Stomach smooth muscle (tissue), 2 donors: ENCODE results near the gene GALNT8.

Experiments
- H3K27ac ChIP-seq: one replicate; pipeline ENCODE4 v1.7.0; 2013; ENCODE audit warnings: mild to moderate bottlenecking, low read length, inconsistent platforms
- H3K27me3 ChIP-seq, 2 donors: one replicate each; pipeline ENCODE4 v1.7.0; 2013; ENCODE audit warnings: low read length in 2 of 2; ENCODE audit not compliant: insufficient read depth in 2 of 2, control insufficient read depth in 1 of 2
- H3K36me3 ChIP-seq, 2 donors: one replicate each; pipeline ENCODE4 v1.7.0; 2013; ENCODE audit warnings: low read length in 2 of 2; ENCODE audit not compliant: control insufficient read depth in 2 of 2, insufficient read depth in 2 of 2
- H3K4me1 ChIP-seq: one replicate; pipeline ENCODE4 v1.7.0; 2013; ENCODE audit warnings: low read length; ENCODE audit not compliant: control insufficient read depth, insufficient read depth
- H3K4me3 ChIP-seq, 2 donors: one replicate each; pipeline ENCODE4 v1.7.0; 2013; ENCODE audit warnings: low read length in 2 of 2
- H3K9ac ChIP-seq, 2 donors: one replicate each; pipeline ENCODE4 v1.7.0; 2013; ENCODE audit warnings: low read length in 2 of 2, mild to moderate bottlenecking in 1 of 2
- H3K9me3 ChIP-seq, 2 donors: one replicate each; pipeline ENCODE4 v1.7.0; 2013; ENCODE audit warnings: low read length in 2 of 2; ENCODE audit not compliant: control insufficient read depth in 2 of 2
- donor health status: healthy.
- donor health status: Pancreatic carcinoma.

GALNT8 gene

GRCh38 chr12:4771960-4772566 is 51.9 kb downstream of the GALNT8 start:
- Histone ChIP-seq H3K9me3 (no peaks in the 10 kb centered on the region), H3K4me3 (no peak overlapping the region), H3K27me3 (no peaks in the 10 kb centered on the region), H3K4me1 (no peaks in the 10 kb centered on the region), H3K36me3 (no peaks in the 10 kb centered on the region), H3K9ac (no peak overlapping the region), H3K27ac (no peak overlapping the region)

GRCh38 chr12:4775936-4776335 is 55.7 kb downstream of the GALNT8 start:
- Histone ChIP-seq H3K9ac (no peak overlapping the region), H3K27me3 (no peaks in the 10 kb centered on the region), H3K4me1 (peaks cover 6% of the 10 kb centered on the region), H3K9me3 (no peaks in the 10 kb centered on the region), H3K27ac (no peak overlapping the region), H3K36me3 (no peaks in the 10 kb centered on the region), H3K4me3 (no peak overlapping the region)

GRCh38 chr12:4779749-4780148 is 59.5 kb downstream of the GALNT8 start:
- Histone ChIP-seq H3K27ac (no peak overlapping the region), H3K4me3 (no peak overlapping the region), H3K9ac (no peak overlapping the region), H3K36me3 (no peaks in the 10 kb centered on the region), H3K9me3 (peaks cover 0 to 3% of the 10 kb centered on the region in 2 donors), H3K27me3 (no peaks in the 10 kb centered on the region), H3K4me1 (peaks cover 6% of the 10 kb centered on the region)

DNA sequence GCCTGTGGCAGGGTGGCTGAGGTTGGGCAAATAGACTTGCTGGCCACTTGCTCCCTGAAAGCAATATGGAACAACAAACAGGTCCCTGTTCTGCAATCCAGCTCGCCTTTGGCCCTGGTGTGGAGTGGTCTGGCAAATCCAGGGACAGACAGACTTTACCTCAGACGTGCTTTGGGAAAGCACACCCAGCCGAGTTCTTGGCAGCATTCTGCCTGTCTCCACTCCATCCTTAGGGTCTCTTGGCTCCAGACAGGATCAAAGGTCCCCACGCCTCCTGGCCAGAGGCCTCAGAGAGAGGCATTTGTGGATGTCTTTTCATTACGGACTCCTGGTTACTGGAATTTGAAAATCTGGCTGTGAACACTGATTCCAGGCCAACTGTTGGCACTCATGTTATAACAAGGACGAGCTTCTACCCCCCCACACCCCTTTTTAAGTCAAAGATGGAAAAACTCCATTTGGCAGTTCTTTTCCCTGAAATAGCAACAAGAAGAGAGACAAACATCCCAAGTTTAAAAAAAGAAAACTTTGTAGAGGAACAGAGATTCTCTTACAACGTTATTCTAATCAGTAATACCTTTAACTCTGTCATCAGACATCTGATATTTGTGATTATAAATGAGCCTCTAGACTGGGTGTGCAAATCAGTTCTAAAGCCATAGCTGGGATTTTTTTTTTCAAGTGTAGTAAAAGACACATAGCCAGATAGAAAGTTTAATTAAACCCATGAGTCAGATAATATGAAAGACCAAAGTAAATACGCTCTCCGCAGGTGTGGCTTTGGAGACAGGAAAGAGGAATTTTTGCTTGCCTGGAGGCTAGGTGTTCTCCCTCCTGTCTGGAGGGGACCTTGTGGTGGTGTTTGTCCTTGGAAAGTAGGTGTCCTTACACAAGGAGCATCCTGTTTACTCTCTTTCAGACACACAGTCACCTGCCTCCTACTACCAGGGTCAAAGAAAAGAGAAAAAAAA is 60.7 kb downstream of the GALNT8 start:
- no peak overlapping the region for H3K27ac ChIP-seq
- H3K4me1 ChIP-seq = peaks cover 6% of the 10 kb centered on the region
- no peaks in the 10 kb centered on the region for H3K27me3 ChIP-seq
- no peak overlapping the region for H3K9ac ChIP-seq
- H3K36me3 ChIP-seq = no peaks in the 10 kb centered on the region
- no peak overlapping the region for H3K4me3 ChIP-seq
- peaks cover 0 to 3% of the 10 kb centered on the region in 2 donors for H3K9me3 ChIP-seq

DNA sequence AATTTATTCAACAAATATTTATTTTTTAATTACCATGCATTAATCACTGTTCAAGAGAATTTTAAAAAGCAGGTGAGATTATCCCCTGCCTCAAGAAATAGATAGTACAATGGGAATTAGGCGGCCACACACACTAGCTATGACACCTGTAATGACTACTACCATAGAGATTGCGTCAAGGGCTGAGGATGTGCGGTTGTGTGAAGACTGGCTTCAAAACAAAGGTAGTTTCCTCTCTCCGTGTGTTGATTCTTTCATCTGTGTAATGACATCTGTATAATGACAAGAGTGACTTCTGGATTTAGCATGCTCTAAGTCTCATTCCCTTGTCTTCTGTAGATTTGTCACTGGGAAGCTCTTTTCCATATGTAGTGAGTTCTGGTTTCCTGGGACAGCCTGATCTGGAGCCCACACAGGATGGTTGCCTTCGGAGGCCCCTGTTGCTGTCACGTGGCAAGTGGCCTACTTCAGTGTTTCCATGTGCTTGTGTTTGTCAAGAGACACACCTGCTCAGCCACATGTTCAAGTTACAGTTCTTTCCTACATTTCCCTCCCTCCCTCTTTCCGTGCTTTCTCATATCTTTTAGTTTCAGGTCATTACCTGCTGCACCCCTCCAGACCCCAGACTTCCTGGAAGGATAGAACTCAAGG is 64.3 kb downstream of the GALNT8 start:
- Histone ChIP-seq H3K27ac (no peak overlapping the region), H3K27me3 (no peaks in the 10 kb centered on the region), H3K9ac (no peak overlapping the region), H3K4me3 (no peak overlapping the region), H3K9me3 (peaks cover 0 to 3% of the 10 kb centered on the region in 2 donors), H3K4me1 (peaks cover 6% of the 10 kb centered on the region), H3K36me3 (no peaks in the 10 kb centered on the region)

- peaks cover 3 to 4% of the 10 kb centered on the region in 2 donors for H3K9me3 ChIP-seq
- H3K9ac ChIP-seq = no peak overlapping the region
- H3K36me3 ChIP-seq = no peaks in the 10 kb centered on the region
- H3K4me3 ChIP-seq = no peak overlapping the region
- H3K27ac ChIP-seq = no peak overlapping the region
- H3K27me3 ChIP-seq = no peaks in the 10 kb centered on the region
- no peaks in the 10 kb centered on the region for H3K4me1 ChIP-seq
Observed at GRCh38 chr12:4786795-4787194, 66.6 kb downstream of the GALNT8 start.

- Histone ChIP-seq H3K27me3 (no peaks in the 10 kb centered on the region), H3K4me1 (no peaks in the 10 kb centered on the region), H3K36me3 (no peaks in the 10 kb centered on the region), H3K9me3 (peaks cover 4 to 9% of the 10 kb centered on the region in 2 donors), H3K4me3 (no peak overlapping the region), H3K9ac (no peak overlapping the region), H3K27ac (no peak overlapping the region)
Observed at GRCh38 chr12:4787965-4788364, 67.8 kb downstream of the GALNT8 start.

- Histone ChIP-seq H3K9me3 (peaks cover 4 to 7% of the 10 kb centered on the region in 2 donors), H3K36me3 (no peaks in the 10 kb centered on the region), H3K27me3 (no peaks in the 10 kb centered on the region), H3K9ac (no peak overlapping the region), H3K4me1 (no peaks in the 10 kb centered on the region), H3K4me3 (no peak overlapping the region), H3K27ac (no peak overlapping the region)
Observed at GRCh38 chr12:4789776-4790175, 69.6 kb downstream of the GALNT8 start.

- no peaks in the 10 kb centered on the region for H3K27me3 ChIP-seq
- peaks cover 4 to 7% of the 10 kb centered on the region in 2 donors for H3K9me3 ChIP-seq
- H3K4me3 ChIP-seq = no peak overlapping the region
- H3K9ac ChIP-seq = no peak overlapping the region
- H3K4me1 ChIP-seq = no peaks in the 10 kb centered on the region
- no peaks in the 10 kb centered on the region for H3K36me3 ChIP-seq
- no peak overlapping the region for H3K27ac ChIP-seq
Observed at GRCh38 chr12:4791497-4791896, 71.3 kb downstream of the GALNT8 start.

- no peaks in the 10 kb centered on the region for H3K36me3 ChIP-seq
- no peaks in the 10 kb centered on the region for H3K4me1 ChIP-seq
- peaks cover 4 to 7% of the 10 kb centered on the region in 2 donors for H3K9me3 ChIP-seq
- H3K27ac ChIP-seq = no peak overlapping the region
- no peak overlapping the region for H3K9ac ChIP-seq
- no peaks in the 10 kb centered on the region for H3K27me3 ChIP-seq
- no peak overlapping the region for H3K4me3 ChIP-seq
Observed at GRCh38 chr12:4794491-4794890, 74.3 kb downstream of the GALNT8 start.
